GM19099 (cell line): ENCODE data around the gene BRPF3.

Experiments used
- POLR2A ChIP-seq: IDR thresholded peaks from 3 replicates; pipeline ENCODE4 v1.6.1; 2011; ENCODE audit warnings: low read depth; ENCODE audit not compliant: insufficient read length; ENCODE audit errors: extremely low read depth

BRPF3 gene

DNA sequence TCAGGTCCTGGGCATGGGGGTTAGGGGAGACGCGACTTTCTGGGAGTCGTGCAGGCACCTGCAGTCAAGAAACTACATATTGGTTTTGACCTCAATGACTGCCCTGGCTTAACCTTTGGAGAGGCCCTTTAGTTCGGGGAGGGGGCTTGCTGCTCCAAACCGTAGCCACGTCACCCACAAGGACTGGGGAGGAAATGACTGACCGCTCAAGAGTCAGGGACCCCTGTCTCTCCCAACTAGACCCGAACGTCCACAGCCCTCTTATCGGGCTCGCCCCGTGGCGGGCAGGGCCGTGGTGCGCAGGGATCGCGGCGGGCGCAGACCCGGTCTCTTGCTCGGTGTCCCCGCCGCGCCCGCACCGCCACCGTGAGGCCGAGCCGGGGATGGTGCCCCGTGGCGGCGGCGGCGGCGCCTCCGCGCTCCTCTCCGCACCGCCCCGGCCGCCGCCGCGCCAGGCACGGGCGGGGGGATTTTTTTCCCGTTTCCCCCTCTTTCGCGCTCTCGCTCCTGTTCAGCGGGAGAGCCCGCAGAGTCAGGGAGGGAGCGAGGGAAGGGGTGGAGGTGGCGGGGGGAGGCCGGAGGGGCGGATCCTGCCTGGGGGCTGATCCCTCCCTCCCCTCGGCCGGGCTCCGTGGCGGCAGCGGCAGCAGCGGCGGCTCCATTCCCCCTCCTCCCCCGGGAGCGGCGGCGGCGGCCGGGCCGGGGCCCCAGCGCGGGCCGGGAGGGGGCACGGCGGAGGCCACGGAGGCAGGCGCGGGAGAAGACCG, at the start of gene BRPF3:
BRPF3 (plus strand) TSS at position 632 of the 767 bp plus-strand sequence. CDS start 3,579 bp downstream, outside the sequence.
- no peak for TF ChIP-seq POLR2A

DNA sequence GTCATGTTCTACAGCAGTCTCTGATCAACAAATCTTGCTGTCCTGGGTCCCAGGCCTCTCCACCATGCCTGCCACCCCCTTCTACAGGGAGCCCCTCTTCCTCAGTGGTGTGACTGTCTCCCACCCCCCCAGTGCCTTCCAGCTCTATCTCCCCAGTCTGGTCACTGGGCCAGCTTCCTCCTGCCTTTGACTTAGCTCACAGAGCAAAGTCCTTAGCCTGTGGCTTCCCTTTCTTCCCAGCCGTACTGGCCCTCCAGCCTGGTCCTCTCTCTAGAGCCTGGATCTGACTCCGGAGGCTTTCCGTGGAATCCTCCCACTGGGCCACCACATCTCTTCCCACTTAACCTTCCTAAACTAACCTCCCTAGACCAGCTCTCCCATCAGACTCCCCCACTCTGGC, 49.2 kb upstream of the BRPF3 start:
- TF ChIP-seq POLR2A = no peak

DNA sequence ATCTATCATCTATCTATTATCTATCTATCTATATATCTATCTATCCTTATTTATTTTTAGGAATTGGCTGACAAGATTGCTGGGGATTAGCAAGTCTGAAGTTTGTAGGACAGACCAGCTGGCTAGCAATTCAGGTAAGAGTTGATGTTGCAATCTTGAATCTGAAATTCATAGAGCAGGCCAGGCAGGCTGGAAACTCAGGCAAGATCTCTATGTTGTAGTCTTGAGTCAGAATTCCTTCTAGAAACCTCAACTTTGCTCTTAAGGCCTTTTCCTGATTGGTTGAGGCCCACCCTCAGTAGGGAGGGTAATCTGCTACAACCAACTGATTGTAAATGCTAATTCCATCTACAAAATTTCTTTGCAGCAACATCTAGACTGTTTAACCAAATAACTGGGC, 47.1 kb upstream of the BRPF3 start:
- no peak for TF ChIP-seq POLR2A

DNA sequence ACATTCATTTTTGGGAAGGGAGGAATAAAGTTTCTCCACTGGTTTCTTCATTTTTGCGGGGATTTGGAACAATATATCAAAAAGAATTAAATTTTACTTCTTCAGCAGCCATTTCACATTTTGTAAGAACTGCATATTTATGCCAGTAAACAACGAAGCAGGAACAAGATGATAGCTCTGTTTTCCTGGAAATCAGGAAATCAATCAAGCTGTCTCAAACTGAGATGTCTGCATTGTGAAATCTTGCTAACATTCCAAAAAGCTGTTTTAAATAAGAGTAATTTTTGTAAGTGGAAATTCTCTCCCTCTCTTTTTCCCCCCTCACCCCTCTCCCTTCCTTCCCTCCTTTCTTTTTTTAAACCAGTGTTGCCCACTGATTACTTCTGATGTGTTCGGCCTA, 46.3 kb upstream of the BRPF3 start:
- no peak for TF ChIP-seq POLR2A

DNA sequence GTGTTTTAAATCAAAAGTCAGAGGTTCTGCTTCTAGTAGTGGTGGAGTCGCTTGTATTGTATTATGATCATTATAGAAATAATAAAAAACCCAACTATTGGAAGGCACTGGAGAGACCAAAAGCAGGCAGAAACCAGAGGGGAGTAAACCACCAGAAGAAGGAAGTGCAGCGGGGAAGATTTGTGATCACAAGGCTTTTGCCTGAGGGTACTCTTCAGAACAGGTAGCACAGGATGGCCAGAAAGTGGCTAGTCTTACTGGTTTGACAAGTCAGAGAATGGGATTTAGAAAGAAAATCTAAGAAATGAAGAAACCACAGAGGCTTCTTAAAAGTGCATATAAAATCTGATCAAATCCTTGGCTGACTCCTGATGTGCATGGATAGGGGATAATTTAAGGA, 42.3 kb upstream of the BRPF3 start:
- TF ChIP-seq POLR2A = no peak

DNA sequence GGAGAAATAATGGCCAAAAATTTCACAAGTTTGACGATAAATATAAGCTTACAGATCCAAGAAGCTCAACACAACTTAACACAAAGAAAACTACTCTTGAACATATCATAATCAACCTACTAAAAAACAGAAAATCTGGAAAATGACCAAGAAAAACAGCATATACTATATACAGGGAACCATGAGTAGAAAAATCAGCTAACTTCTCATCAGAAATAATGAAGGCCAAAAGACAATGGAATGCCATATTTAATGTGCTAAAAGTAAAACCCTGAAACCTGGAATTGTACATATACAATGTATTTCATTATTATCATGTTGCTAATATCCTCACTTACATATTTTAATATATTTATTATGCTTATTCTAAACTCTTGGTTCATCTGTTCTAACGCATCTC, 40.9 kb upstream of the BRPF3 start:
- TF ChIP-seq POLR2A = no peak

DNA sequence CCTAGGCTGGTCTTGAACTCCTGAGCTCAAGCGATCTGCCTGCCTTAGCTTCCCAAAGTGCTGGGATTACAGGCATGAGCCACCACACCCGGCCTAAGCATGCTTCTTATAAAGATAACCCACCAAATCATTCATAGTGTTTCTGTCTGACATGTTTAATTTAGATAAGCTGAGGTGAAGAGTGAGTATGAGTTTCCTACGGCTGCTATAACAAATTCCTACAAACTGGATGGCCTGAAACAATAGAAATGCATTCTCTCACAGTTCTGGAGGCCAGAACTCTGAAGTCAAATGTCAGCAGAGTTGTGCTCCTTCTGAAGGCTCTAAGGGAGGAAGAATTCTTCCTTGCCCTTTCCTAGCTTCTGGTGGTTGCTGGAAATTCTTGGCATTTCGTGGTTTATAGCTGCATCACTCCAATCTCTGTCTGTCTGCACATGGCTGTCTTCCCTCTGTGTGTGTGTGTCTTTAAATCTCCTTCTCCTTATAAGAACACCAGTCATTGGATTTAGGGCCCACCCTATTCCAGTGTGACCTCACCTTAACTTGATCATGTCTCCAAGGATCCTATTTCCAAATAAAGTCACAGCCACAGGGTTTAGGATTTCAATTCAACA, 36.3 kb upstream of the BRPF3 start:
- no peak for TF ChIP-seq POLR2A

DNA sequence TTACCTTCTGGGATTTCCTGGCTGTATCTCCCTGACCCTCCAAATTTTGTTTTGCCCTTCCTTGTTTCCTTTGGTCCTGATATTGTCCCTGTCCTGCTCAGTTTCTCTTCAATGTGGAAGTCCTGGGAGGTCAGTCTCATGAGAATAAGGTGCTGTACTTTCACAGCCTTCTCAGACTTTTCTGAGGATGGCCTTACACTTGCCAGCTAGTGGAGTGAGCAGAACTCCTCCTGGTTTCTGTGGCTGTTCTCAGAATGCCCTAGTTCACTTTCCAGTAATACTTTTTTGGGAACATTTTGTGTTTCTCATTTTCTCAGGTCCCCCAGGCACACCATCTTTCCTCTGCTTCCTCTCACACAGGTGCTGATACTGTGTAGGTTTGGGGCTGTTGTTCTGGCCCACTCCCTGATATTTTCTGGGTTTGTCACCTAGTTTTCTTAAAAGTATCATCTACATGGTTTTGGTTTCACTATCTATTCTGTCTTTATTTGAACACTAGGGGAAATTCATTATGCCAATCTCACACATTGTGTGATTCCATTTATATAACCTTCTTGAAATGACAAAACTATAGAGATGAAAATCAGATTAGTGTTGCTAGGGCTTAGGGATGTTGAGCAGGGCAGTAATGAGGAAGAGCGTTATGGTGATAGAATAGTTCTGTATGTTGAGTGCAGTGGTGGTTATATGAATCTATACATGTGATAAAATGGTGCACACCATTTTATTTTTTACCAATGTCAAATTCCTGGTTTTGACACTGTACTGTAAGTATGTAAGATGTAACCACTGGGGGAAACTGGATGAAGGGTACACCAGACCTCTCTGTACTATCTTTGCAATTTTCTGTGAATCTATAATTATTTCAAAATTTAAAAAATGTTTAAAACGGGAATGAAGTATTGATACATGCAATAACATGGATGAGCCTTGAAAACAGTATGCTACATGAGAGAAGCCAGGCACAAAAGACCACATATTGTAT, 27.2 kb upstream of the BRPF3 start:
- TF ChIP-seq POLR2A = no peak

DNA sequence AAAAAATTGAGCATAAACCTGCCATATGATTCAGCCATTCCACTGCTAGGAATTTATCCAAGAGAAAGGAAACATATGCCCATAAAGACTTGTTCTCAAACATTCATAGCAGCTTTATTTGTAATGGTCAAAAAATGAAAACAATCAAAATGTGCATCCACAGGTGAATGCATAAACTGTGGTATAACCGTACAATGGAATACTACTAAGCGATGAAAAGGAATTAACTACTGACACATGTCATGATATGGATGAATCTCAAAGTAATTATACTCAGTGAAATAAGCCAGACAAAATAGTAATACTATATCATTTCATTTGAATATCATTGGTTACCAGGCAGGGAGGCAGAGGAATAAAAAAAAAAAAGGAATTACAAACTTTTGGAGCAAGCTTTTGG, 25.8 kb upstream of the BRPF3 start:
- no peak for TF ChIP-seq POLR2A

DNA sequence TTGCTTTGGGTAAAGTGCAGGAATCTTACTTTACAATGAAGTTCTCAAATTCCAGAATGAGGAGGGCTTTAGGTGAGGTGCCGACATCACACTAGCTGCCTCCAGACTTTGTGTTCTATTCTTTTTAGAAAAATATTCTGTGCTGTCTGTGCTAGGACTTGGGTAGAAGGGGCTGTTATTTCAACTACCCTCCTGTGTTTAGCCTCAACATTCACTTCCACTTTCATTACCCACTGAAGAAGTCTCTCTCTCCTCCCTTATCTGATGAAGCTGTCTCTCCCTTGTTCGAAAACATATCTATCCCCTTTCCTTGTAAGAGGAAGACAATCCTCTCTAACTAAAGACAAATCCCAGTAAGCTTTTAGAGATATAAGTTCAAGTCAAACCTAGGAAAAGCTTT, 25.0 kb upstream of the BRPF3 start:
- no peak for TF ChIP-seq POLR2A

DNA sequence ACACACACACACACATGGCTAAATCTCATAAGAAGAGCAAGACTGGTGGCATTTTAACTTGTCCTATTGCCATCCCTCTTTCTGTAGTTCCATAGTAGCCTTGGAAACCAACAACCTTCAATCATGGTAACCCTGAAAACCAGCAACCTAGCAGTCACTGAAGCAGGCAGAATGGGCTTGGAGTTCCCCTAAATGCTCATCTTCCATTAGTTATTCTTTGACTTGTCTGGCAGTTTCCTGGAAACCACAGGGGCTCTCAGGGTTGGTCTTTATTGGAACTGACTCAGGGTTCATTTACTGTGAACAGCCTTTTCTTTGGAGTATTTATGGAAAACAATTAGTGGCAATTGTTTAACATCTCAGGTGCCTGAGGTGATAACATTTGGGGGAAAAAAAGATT, 19.4 kb upstream of the BRPF3 start:
- no peak for TF ChIP-seq POLR2A

DNA sequence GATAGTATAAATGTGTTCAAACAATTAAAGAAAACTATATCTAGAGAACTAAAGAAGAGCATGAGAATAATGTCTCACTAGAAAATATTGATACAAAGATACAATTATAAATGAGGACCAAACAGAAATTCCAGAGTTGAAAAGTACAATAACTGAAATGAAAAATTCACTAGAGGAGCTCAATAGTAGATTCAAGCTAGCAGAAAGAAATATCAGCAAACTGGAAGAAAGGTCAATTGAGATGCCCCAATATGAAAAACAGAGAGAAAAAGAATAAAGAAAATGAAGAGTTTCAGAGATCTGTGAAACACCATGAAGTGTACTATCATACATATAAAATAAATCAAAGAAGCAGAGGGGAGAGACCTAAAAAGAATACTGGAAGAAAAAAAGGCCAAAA, 18.0 kb upstream of the BRPF3 start:
- TF ChIP-seq POLR2A = no peak

DNA sequence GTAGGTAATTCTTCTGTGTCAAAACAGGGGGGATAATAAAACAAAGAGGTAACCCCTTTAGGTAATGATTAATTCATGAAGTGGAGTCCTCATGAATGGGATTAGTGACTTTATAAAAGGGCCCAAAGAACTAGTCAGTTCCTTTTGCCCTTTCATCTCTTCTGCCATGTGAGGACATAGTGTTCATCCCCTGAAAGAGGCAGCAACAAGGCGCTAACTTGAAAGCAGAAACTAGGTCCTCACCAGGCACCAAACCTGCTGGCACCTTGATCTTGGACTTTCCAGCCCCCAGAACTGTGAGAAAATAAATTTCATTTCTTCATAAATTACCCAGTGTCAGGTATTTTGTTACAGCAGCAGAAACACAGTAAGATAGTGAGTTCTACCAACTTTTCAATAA, 16.4 kb upstream of the BRPF3 start:
- TF ChIP-seq POLR2A = no peak

DNA sequence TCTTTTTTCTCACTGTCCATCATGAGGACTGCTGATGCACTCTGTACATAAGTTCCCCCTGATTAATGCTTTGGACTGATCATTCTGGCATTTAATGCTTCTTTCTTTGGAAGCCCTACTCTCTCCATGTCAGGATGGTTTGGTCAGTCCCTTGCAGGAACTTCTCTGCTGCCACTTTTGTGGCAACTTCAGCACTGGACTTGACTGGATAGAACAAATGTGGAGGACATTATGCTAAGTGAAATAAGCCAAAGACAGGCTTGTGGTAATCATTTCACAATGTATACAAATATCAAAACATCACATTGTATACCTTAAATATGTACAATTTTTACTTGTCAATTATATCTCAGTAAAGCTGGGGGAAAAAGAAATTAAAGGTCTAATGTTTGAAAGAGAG, 12.2 kb upstream of the BRPF3 start:
- TF ChIP-seq POLR2A = no peak

DNA sequence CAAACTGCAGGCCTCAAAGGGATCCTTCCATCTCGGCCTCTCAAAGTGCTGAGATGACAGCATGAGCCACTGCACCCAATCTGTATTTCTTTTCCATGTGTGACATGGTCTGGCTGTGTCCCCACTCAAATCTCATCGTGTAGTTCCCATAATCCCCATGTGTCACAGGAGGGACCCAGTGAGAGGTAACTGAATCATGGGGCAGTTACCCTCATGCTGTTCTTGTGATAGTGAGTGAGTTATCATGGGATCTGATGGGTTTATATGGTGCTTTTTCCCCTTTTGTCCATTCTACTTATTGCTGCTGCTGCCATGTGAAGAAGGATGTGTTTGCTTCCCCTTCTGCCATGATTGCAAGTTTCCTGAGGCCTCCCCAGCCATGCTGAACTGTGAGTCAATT, 10.3 kb upstream of the BRPF3 start:
- TF ChIP-seq POLR2A = no peak
